K562 (cell line): Measurements from ENCODE around the gene C6orf141. TPM values are rescaled to one million over a fixed set of nuclear protein-coding genes. Genes with fewer than 3 reads are reported as not detected.

Experiments used
- ATAC-seq: fragments of 200-7000 bp; cut with Tn5 transposase; 3 replicates; pipeline ENCODE4 v1.9.1; 2020; ENCODE audit warnings: moderate library complexity
- BruUV-seq: library from RNA; stranded (reverse); fragments of 400-500 nt; replicated peaks from 2 replicates; lab custom pipeline; 2021; lab: Mats Ljungman, UMichigan
- CTCF ChIA-PET: fragments of 300-600 bp; formaldehyde crosslinking; extraction: SDS; loops from one replicate; lab custom pipeline; 2021; ENCODE audit warnings: low intra/inter-chr PET ratio; lab: Yijun Ruan, JAX
- POLR2A ChIA-PET: fragments of 300-600, 350-650 bp; sonication (Branson Sonifier 250); formaldehyde crosslinking; extraction: SDS; loops from one replicate; lab custom pipeline; 2021; ENCODE audit warnings: antibody characterized with exemption, inconsistent platforms; lab: Yijun Ruan, JAX
- DNase-seq, 4 experiments: peaks; one replicate each; pipeline versions ENCODE4 v3.0.0 to v3.0.0-alpha.2; 2011 to 2018; ENCODE audit warnings: low spot score in 3 of 4, mixed read lengths in 3 of 4; ENCODE audit errors: extremely low read depth in 1 of 4
- FAIRE-seq: peaks from 2 replicates; lab custom pipeline; 2011; peaks lifted over from hg19 to GRCh38; lab: Jason Lieb, UNC
- H2AFZ ChIP-seq: 2 replicates; pipeline ENCODE4 v1.6.0; 2011; ENCODE audit warnings: low read depth, low read length, control low read depth, inconsistent platforms
- H3K27ac ChIP-seq: fragments of 200-600 bp; 3 replicates; pipeline ENCODE4 v1.8.0; 2011; ENCODE audit warnings: low read depth, mild to moderate bottlenecking, control low read depth, inconsistent platforms, low read length, moderate library complexity, mixed read lengths; ENCODE audit errors: extremely low read depth
- H3K27me3 ChIP-seq, 2 experiments: fragments of 300-600 bp in 1 of 2; 2 replicates in 1 of 2; 3 replicates in 1 of 2; pipeline versions ENCODE4 v1.6.0 to v1.8.0; 2011; ENCODE audit warnings: inconsistent platforms in 2 of 2, low read length in 2 of 2, mild to moderate bottlenecking in 1 of 2, mixed read lengths in 1 of 2, moderate library complexity in 1 of 2; ENCODE audit not compliant: control insufficient read depth in 2 of 2, insufficient read depth in 2 of 2
- H3K36me3 ChIP-seq: fragments of 300-600 bp; 3 replicates; pipeline ENCODE4 v1.8.0; 2011; ENCODE audit warnings: mild to moderate bottlenecking, low read length, inconsistent platforms; ENCODE audit not compliant: control insufficient read depth, insufficient read depth
- H3K4me1 ChIP-seq, 2 experiments: fragments of 200-600 bp in 1 of 2; replicated peaks in 1 of 2; 2 replicates in 1 of 2; 3 replicates in 1 of 2; pipeline versions ENCODE4 v1.5.1 to v1.8.0; 2011; ENCODE audit warnings: inconsistent platforms in 2 of 2, low read length in 2 of 2, mild to moderate bottlenecking in 1 of 2, mixed read lengths in 1 of 2, moderate library complexity in 1 of 2; ENCODE audit not compliant: control insufficient read depth in 2 of 2, insufficient read depth in 2 of 2
- H3K4me2 ChIP-seq: 2 replicates; pipeline ENCODE4 v1.6.1; 2011; ENCODE audit warnings: low read length, control low read depth, inconsistent platforms, mixed read lengths; ENCODE audit not compliant: insufficient read depth
- H3K4me3 ChIP-seq: fragments of 200-600 bp; sonication (generic), shearing (Covaris generic); 2 replicates; pipeline ENCODE4 v1.5.1; 2016; ENCODE audit warnings: control low read depth, inconsistent platforms
- H3K79me2 ChIP-seq: fragments of 200-600 bp; 3 replicates; pipeline ENCODE4 v1.8.0; 2011; ENCODE audit warnings: low read length, inconsistent platforms; ENCODE audit not compliant: control insufficient read depth, insufficient read depth
- H3K9ac ChIP-seq, 2 experiments: 2 replicates each; pipeline versions ENCODE4 v1.6.0 to v1.6.1; 2011; ENCODE audit warnings: low read depth in 2 of 2, low read length in 2 of 2, control low read depth in 1 of 2, inconsistent platforms in 1 of 2, mild to moderate bottlenecking in 1 of 2, mixed read lengths in 1 of 2; ENCODE audit not compliant: insufficient read depth in 1 of 2
- H3K9me1 ChIP-seq: one replicate; pipeline ENCODE4 v1.6.0; 2011; ENCODE audit warnings: inconsistent platforms, mild to moderate bottlenecking, low read length, moderate library complexity; ENCODE audit not compliant: control insufficient read depth, insufficient read depth
- H3K9me3 ChIP-seq: replicated peaks from 2 replicates; pipeline ENCODE4 v1.5.1; 2011; ENCODE audit warnings: low read depth, low read length, inconsistent platforms; ENCODE audit not compliant: control insufficient read depth, insufficient read depth
- H4K20me1 ChIP-seq: replicated peaks from 2 replicates; pipeline ENCODE4 v1.6.1; 2011; ENCODE audit warnings: low read length, inconsistent platforms, mixed read lengths; ENCODE audit not compliant: control insufficient read depth, insufficient read depth
- EGR1 ChIP-seq: fragments of 450-650 bp; conservative IDR thresholded peaks from 2 replicates; pipeline ENCODE4 v1.6.1; 2017; ENCODE audit warnings: mild to moderate bottlenecking
- EP300 ChIP-seq: IDR thresholded peaks from 2 replicates; pipeline ENCODE4 v1.6.1; 2012; ENCODE audit warnings: low read length, improper control_type of control experiment
- JUND ChIP-seq, 2 experiments: IDR thresholded peaks; 2 replicates in 1 of 2; 3 replicates in 1 of 2; pipeline ENCODE4 v1.6.1; 2011; ENCODE audit warnings: borderline replicate concordance in 2 of 2, low read depth in 2 of 2, low read length in 2 of 2, improper control_type of control experiment in 1 of 2, missing biosample characterization in 1 of 2, missing genetic modification characterization in 1 of 2, missing genetic modification reagents in 1 of 2
- KLF6 ChIP-seq: fragments of 250-450 bp; sonication (Bioruptor Pico); IDR thresholded peaks from 2 replicates; pipeline ENCODE4 v1.4.0; 2020; ENCODE audit warnings: mild to moderate bottlenecking, moderate library complexity, borderline replicate concordance
- MEF2A ChIP-seq: IDR thresholded peaks from 2 replicates; pipeline ENCODE4 v1.6.1; 2011; ENCODE audit warnings: low read depth, mild to moderate bottlenecking, low read length, moderate library complexity; ENCODE audit not compliant: control insufficient read depth
- SNAPC5 ChIP-seq: fragments of 250-450 bp; sonication (Bioruptor Pico); IDR thresholded peaks from 2 replicates; pipeline ENCODE4 v1.8.0; 2021; ENCODE audit warnings: moderate library complexity, mild to moderate bottlenecking, inconsistent platforms
- ZBED1 ChIP-seq: IDR thresholded peaks from 2 replicates; pipeline ENCODE4 v1.6.1; 2014
- ZBTB2 ChIP-seq: fragments of 450-650 bp; IDR thresholded peaks from 2 replicates; pipeline ENCODE4 v1.6.1; 2016; ENCODE audit warnings: antibody characterized with exemption
- WGBS: fragments of 100-300 bp; shearing (Covaris generic); methylation state at CpG from one replicate; pipeline ENCODE4 v1.1.6; 2016; ENCODE audit warnings: low coverage, mixed read lengths; ENCODE audit not compliant: insufficient coverage; ENCODE audit errors: missing lambda C conversion rate; 5-methylcytosine and 5-hydroxymethylcytosine counted together
- in situ Hi-C: fragments of 300-500 bp; cut with MboI; formaldehyde crosslinking; loops from 4 replicates; pipeline ENCODE4 v1.15.0; 2018; ENCODE audit warnings: inconsistent platforms, mixed read lengths
- intact Hi-C: fragments of 100-400 bp; cut with micrococcal nuclease; formaldehyde crosslinking; loops from 2 replicates; pipeline ENCODE4 v1.14.2; 2022
- polyA plus RNA-seq, 8 experiments: library from polyadenylated mRNA; depleted of rRNA in 4 of 8; stranded (reverse) in 5 of 8; unstranded in 3 of 8; fragments of >200 nt; fragmentation: Nextera tagmentation in 2 of 8; fragmentation: Illumina TruSeq in 1 of 8; extraction: Ambion mirVana in 2 of 8; extraction: Trizol in 1 of 8; gene quantifications; 2 replicates each; pipeline versions ENCODE4 v1.2.1 to v1.2.3, GENCODE V29; 2011 to 2014; ENCODE audit warnings: inconsistent platforms in 1 of 8, missing spikeins in 1 of 8
- total RNA-seq, 7 experiments: library from RNA; depleted of rRNA in 6 of 7; stranded (reverse); fragments of >200 nt in 6 of 7; fragmentation: Illumina TruSeq in 2 of 7; extraction: Trizol in 2 of 7; gene quantifications; 2 replicates each; pipeline versions ENCODE4 v1.2.1 to v1.2.3, GENCODE V29; 2011 to 2021; ENCODE audit warnings: low replicate concordance in 1 of 7

C6orf141 gene
- total and polyA plus RNA-seq, 9 of the 15 experiments (the other 6 are each of a cell fraction or from before 2014, with no cell fraction given) = not detected

GRCh38 chr6:49556429-49556837 is 6.0 kb downstream of the C6orf141 start (continued):
- TF ChIP-seq SNAPC5 (CRISPR knock-in tag) = no peak

GRCh38 chr6:49557177-49557576 is 6.7 kb downstream of the C6orf141 start:
- no peak overlapping the region for H3K27ac ChIP-seq
- TF ChIP-seq MEF2A (no peak), ZBED1 (no peak), ZBTB2 (no peak), KLF6 (CRISPR knock-in tag) (no peak), EP300 (no peak), EGR1 (no peak), JUND (IDR thresholded peaks at IDR 0.05; ENCODE audit: borderline replicate concordance, low read depth, low read length) (no peak), JUND (tag; IDR thresholded peaks at IDR 0.05; ENCODE audit: borderline replicate concordance, low read depth, low read length) (no peak)

More at GRCh38 chr6:49557177-49557576, 6.7 kb downstream of the C6orf141 start:
- no peaks in the 10 kb centered on the region for H3K9me1 ChIP-seq
- no peak overlapping the region for H3K4me3 ChIP-seq
- H3K36me3 ChIP-seq = no peaks in the 10 kb centered on the region
- ATAC-seq = no peak
- no peak for FAIRE-seq
- no TSS peak for BruUV-seq
- ChIA-PET CTCF (no interaction called here), POLR2A (interaction anchor here (0.7 to 1.6 kb wide), 3 partner anchors 11 to 344 kb away, joined by 3 to 4 read pairs (median 3); no protein-coding TSS in a partner anchor)
- H3K79me2 ChIP-seq = no peaks in the 10 kb centered on the region
- no peaks in the 10 kb centered on the region for H3K9me3 ChIP-seq
- peaks cover 0 to 5% of the 10 kb centered on the region in 2 experiments; a peak in 3 of 5 replicates for H3K4me1 ChIP-seq
- no peak for DNase-seq
- in situ Hi-C loops = no loop called here
- 92% methylated on average over 3 of the region's 3 CpGs for WGBS
- H4K20me1 ChIP-seq = no peaks in the 10 kb centered on the region
- no peak overlapping the region for H3K9ac ChIP-seq
- H3K27me3 ChIP-seq = no peaks in the 10 kb centered on the region
- H3K4me2 ChIP-seq = no peak overlapping the region
- intact Hi-C loops = no loop called here
- H2AFZ ChIP-seq = no peak overlapping the region
